SK-MEL-5 (cell line): ENCODE data around the gene AKR7A3. TPM values are rescaled to one million over a fixed set of nuclear protein-coding genes. Genes with fewer than 3 reads are reported as not detected.
"Not testable (repeated sequence)": the region's sequence is repeated elsewhere in the genome, so short reads cannot be mapped to it uniquely, and the experiment has no call there.

Experiments used
- DNase-seq: peaks from one replicate; pipeline ENCODE4 v3.0.0-alpha.2; 2016; ENCODE audit warnings: low read depth, low spot score
- in situ Hi-C: cut with HindIII; loops from 2 replicates; pipeline ENCODE4 v1.10.0; 2016; ENCODE audit warnings: low sequenced_read_pairs, high pct_unique_total_duplicates, low pct_unique_long_range_greater_than_20kb
- total RNA-seq: library from RNA; depleted of rRNA; stranded (reverse); fragments of >200 nt; shearing (Covaris generic); gene quantifications from 2 replicates; pipeline ENCODE4 v1.2.3, GENCODE V29; 2014

The AKR7A3 gene
- total RNA-seq, 1 experiment from 2014 or later = 0.21 TPM

DNA sequence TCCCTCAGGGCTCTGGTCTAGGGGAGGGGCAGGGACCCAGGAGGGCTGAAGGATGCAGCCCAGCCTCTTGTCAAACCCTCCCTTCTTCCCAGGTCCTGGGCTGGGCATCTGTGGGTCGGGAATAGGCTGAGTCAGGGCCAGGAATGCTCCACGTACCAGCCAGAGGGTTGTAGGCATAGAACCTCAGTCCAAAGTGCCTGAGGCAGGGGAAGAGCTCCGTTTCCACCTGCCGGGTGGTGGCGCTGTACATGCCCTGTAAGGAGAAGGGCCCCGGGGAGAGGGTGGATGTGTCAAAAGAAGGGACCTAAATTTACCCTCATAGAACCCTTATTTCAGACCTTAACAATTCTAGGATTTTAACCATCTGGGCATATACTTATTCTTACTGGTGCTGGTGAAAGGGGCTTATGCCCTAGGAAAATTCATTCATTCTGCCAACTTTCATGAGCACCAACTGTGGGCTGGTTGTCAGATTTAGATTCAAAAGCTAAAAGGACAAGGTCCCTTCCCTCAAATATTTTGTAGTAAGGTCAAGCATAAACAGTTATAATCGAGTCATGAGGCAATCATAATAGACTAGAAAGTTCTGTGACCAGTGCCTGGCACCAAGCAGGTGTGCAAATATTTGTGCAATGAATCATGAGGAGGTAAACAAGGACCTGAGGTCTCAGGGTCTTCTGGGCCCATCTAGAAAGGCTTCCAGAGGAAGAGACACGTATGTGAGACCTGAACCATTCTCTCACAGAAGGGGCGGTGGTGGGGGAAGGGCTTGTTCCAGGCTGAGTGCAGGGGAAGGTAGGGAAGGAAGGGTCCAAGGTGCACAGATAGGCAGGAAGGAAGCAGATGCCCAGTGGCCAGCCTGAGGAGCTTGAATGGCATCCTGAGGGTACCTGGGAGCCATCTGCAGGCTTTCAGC, 18.9 kb downstream of the AKR7A3 start:
- in situ Hi-C loops, DNase-seq: not testable (repeated sequence)

GRCh38 chr1:19268445-19268844, 20.1 kb downstream of the AKR7A3 start:
- no peak for DNase-seq
- in situ Hi-C loops = no loop called here

DNA sequence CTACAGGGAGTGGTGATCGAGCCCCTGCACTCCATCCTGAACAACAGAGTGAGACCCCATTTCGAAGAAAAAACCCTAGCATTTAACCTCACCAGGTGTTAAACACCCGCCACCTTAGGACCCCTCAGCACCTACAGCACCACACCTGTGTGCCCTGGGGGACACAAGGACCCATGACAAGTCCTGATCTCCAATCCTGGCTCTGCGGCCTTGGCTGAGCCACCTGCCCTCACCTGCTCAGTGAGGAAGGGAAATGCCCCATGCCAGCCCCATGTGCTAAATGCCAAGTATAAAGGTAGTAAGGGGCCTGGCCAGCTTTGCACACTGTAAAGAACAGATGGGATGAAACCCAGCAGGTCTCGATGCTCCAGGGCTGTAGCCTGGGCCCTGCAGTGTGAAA, 25.8 kb downstream of the AKR7A3 start:
- in situ Hi-C loops = no loop called here
- DNase-seq = no peak

- in situ Hi-C loops = no loop called here
Measured at GRCh38 chr1:19262047-19262446, 26.5 kb downstream of the AKR7A3 start.

GRCh38 chr1:19260211-19261138, 28.1 kb downstream of the AKR7A3 start:
- DNase-seq = no peak
- in situ Hi-C loops = no loop called here

More at GRCh38 chr1:19262047-19262446, 26.5 kb downstream of the AKR7A3 start:
- DNase-seq = no peak

DNA sequence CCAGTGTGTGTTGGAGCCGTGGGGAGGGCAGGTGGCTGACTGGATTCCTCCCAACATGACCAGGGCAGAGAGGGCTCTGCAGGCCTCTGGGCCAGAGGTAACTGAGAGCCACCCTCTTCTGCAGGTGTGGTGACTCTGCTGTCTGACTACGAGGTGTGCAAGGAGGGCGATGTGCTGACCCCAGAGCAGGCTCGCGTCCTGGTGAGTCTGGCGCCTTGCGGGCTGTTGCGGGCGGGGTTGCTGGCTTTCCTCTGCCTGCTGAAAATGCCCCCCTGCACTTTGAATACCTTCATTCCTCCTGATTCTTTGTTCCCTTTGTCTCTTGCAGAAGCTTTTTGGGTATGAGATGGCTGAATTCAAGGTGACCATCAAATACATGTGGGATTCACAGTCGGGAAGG, 30.2 kb downstream of the AKR7A3 start:
- in situ Hi-C loops = no loop called here
- DNase-seq = no peak

DNA sequence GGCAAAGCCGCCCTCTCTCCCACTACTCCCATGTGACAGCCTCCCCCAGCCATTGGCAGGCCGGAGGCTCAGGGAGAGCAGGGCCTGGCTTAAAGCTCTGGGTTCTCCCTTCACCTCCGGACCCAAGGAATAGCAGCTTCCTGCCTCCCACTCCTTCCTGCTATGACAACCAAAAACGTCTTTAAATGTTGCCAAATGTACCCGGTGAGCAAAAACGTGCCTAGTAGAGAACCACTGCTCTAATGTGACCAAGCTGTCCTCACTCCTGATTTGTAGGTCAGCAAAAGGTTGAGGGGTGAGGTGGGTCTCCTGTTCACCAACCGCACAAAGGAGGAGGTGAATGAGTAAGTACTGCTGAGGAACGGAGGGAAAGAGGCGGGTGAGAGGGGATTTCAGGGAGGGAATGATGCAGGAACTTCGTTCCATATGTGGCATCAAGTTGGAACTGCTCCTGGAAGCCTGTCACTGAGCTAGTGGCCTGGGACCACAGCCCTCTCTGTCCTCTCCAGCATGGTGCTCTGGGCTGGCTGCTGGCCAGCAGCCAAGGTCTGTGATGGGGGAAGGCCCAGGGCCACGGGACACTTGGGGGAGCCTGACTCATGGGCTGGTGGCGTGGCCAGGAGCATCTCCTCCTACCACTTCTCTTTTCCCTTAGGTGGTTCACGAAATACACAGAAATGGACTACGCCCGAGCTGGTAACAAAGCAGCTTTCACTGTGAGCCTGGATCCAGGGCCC, 31.2 kb downstream of the AKR7A3 start:
- in situ Hi-C loops = no loop called here
- DNase-seq = no peak

- in situ Hi-C loops, DNase-seq: not testable (repeated sequence)
Measured at GRCh38 chr1:19256301-19256700, 32.3 kb downstream of the AKR7A3 start.

DNA sequence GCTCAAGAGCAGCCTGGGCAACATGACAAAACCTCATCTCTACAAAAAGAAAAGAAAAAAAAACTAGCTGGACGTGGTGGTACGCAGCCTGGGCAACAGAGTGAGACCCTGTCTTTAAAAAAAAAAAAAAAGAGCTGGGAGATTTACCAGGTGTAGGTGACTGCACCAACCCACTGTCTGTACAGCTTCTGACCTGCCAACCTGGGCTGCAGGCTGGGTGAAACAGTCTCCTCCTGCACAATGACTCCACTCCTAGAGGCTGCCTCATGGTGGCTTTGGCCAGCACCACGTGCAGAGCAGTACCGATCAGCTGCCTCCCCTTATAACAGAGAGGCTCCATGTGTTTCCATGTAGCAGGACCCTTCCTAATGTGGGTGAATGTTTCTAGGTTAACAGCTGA, 33.3 kb downstream of the AKR7A3 start:
- DNase-seq = no peak
- in situ Hi-C loops = no loop called here

GRCh38 chr1:19254416-19254815, 34.2 kb downstream of the AKR7A3 start:
- in situ Hi-C loops = no loop called here
- no peak for DNase-seq

DNA sequence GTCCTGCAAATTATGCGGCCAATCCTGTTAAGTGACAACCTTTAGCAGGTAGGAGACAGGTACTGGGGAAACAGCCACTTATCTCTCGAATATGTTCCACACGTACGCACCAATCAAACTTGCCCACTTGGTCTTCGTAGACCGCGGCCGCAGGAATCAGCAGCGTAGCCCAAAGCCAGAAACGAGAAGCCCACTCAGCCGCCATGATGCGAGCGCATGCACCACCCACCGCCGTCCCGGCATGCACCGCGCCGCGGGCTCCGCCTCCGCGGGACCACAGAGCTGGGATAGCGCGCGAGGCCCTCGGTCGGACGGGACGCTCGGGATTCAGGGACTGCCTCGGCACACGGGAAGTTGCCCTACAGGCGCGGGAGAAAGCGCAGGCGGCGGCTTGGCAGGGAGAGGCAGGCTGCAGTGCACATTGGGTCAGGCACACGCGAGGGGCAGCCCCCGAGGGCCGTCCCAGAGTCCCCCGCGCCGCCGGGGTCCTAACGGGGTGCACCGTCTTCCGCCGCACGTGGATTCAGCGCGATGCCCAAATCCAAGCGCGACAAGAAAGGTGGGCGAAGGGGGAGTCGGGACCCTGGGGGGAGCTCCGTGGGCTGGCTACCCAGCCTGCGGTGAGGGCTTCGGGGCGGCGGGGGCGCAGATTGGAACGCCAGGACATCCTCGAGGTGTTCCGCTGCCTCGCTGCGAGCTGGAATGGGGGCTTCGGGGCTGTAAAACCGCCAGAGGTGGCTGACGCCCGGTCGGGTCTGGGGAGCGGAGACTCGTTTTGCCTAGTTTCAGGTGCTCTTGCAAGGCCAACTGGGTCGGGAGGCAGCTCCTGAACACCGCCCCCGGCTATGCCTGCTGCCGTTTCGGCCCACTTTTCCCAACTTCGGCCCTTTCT, 37.0 kb downstream of the AKR7A3 start, which contains the start of the genes EMC1 and MRTO4:
Gene EMC1, minus strand, starts transcription at position 220 of the 892 bp plus-strand sequence. Its CDS starts 15 bp downstream, at position 205.
Gene MRTO4, plus strand, starts transcription at position 501 of the 892 bp plus-strand sequence. Its CDS starts 31 bp downstream, at position 532.
- in situ Hi-C loops = no loop called here
- DNase-seq = peak; percentile 75

DNA sequence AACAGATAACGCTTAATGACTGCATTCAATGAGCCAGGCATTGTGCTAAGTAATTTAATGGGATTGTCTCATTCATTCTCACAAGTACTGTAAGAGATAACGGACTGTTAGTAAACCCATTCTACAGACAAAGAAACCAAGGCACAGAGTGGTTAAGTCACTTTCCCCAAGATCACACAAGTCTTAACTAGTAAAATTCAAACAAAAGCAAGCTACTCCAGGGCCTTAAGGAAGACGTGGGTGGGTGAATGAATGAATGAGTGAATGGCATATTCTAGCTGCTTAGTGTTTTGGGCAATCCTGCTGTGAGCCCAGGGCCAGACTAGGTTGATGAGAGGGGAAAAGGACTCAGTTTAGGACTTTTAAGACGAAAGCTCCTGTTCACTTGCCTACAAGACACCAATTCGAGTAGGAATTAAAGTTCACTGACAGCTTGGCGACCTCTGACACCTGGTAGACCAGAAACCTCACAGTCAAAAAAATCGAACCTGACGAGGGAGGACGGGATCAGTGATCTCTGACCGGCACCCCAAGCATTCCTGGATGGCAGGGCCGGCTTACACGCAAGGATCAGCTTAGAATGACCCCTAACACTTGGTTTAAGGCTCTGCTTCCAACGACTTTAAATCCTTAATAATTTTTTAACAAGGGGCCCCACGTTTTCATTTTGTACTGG, 37.8 kb downstream of the AKR7A3 start:
- no peak for DNase-seq

DNA sequence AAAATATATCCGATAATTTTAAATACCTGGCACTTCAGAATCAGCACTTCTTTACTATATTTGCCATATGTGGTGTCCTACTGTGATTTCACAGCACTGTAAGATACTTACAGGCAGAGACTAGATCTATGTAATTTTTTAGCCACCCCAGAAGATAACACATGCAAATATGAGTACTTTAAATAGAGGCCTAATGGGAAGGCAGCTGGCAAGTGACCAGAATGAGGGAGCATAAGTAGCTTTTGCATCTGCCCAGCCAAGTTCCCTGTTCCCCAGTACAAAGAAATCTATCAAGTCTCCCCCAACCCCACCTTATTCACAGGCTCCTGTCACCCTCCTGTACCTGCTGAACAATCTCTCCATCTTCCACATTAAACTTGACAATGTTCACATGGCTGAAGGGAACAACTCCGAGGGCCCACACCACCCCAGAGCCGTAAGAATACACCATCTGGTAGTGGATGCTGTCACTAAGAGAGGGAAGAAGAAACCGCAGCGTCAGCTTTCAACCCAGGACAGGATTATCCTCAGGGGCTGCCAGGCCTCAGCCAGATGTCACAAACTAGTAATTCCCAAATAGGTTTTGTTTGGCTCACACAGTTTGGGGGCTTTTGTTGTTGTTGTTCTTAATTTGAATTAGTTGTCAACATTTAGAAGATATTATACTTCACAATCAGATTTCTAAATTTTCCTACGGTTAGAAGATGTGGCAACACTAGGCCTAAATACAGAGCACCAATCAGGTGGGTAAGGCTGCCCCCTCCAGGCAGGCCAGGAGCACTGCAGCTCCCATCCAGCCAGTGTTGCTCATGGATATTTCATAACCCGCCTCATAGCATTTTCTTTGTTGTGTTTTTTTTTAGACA, 47.7 kb downstream of the AKR7A3 start:
- in situ Hi-C loops = no loop called here

More for the DNA sequence above, 37.8 kb downstream of the AKR7A3 start:
- in situ Hi-C loops = no loop called here

GRCh38 chr1:19239876-19240275, 48.7 kb downstream of the AKR7A3 start:
- no peak for DNase-seq
- in situ Hi-C loops = no loop called here

More for the DNA sequence above, 47.7 kb downstream of the AKR7A3 start:
- peak; percentile 77 for DNase-seq

DNA sequence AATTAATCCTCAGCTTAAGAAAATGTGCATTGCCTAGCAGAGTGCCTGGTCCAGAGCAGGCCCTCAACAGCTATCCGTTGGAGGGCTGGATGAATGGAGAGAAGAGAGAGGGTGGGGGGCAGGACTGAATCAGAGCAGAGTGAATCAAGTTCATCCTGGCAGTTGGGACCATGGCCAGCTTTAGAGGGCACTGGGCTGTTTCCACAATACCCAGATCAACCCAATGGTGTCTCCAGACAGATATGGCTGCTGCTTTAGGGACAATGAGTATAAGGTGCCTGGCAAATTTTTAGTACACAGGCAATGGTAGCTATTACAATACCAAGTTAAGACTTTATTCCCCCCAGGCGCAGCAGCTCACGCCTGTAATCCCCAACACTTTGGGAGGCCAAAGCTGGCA, 54.3 kb downstream of the AKR7A3 start:
- DNase-seq = no peak
- in situ Hi-C loops = no loop called here
